Embryonic facial prominence (tissue), 1 donor: Measurements from ENCODE around the gene VKORC1.
"Not testable (repeated sequence)": the region's sequence is repeated elsewhere in the genome, so short reads cannot be mapped to it uniquely, and the experiment has no call there.

Experiments used
- DNase-seq: peaks from one replicate; pipeline ENCODE4 v3.0.0-alpha.2; 2016; ENCODE audit errors: extremely low spot score

The VKORC1 gene

GRCh38 chr16:31107465-31107867 is 12.9 kb upstream of the VKORC1 start:
- DNase-seq: no peak

GRCh38 chr16:31106509-31107464 is 12.2 kb upstream of the VKORC1 start:
- no peak for DNase-seq

- no peak for DNase-seq
Observed at GRCh38 chr16:31105677-31106213, 11.1 kb upstream of the VKORC1 start.

- not testable (repeated sequence) for DNase-seq
Observed at GRCh38 chr16:31100876-31101641, 6.5 kb upstream of the VKORC1 start.

GRCh38 chr16:31099860-31100638 is 5.5 kb upstream of the VKORC1 start:
- DNase-seq: no peak

GRCh38 chr16:31094088-31094423 is 541 bp downstream of the VKORC1 start:
- no peak for DNase-seq

- DNase-seq: no peak
Observed at GRCh38 chr16:31093132-31093703, 1.4 kb downstream of the VKORC1 start.

- DNase-seq: no peak
Observed at GRCh38 chr16:31092330-31092729, 2.3 kb downstream of the VKORC1 start.

- DNase-seq: no peak
Observed at GRCh38 chr16:31090540-31090939, 4.1 kb downstream of the VKORC1 start.

GRCh38 chr16:31089199-31089598 is 5.4 kb downstream of the VKORC1 start:
- DNase-seq: no peak

- DNase-seq: no peak
Observed at GRCh38 chr16:31088459-31089183, 6.0 kb downstream of the VKORC1 start, which contains the start of gene PRSS53. PRSS53 (minus strand) TSS chr16:31088943; CDS start chr16:31088809, 134 bp downstream.

- DNase-seq: no peak
Observed at GRCh38 chr16:31087971-31088370, 6.6 kb downstream of the VKORC1 start.

- no peak for DNase-seq
Observed at GRCh38 chr16:31087481-31087880, 7.1 kb downstream of the VKORC1 start.

- DNase-seq: no peak
Observed at GRCh38 chr16:31086629-31086906, 8.0 kb downstream of the VKORC1 start.

GRCh38 chr16:31085873-31086628 is 8.5 kb downstream of the VKORC1 start:
- no peak for DNase-seq

- DNase-seq: no peak
Observed at GRCh38 chr16:31085411-31085810, 9.2 kb downstream of the VKORC1 start.

- no peak for DNase-seq
Observed at GRCh38 chr16:31084584-31085302, 9.9 kb downstream of the VKORC1 start.

- DNase-seq: no peak
Observed at GRCh38 chr16:31083981-31084380, 10.6 kb downstream of the VKORC1 start.

- no peak for DNase-seq
Observed at GRCh38 chr16:31083556-31083955, 11.0 kb downstream of the VKORC1 start.
